Sigmoid colon (tissue), 7 donors: ENCODE measurements around the gene SFMBT2. TPM values are rescaled to one million over a fixed set of nuclear protein-coding genes. Genes with fewer than 3 reads are reported as not detected.
A peak's percentile ranks its signal among the peaks of the same experiment; 100 is the strongest.

ENCODE experiments used
- DNase-seq: peaks from one replicate; pipeline ENCODE4 v3.0.0-alpha.2; 2019
- H3K27ac ChIP-seq, 4 donors: fragments of 200-600 bp; sonication (generic); one replicate each; pipeline ENCODE4 v1.5.1; 2016 to 2019; ENCODE audit warnings: mild to moderate bottlenecking in 1 of 4
- H3K27me3 ChIP-seq, 3 donors: fragments of 200-600 bp; sonication (generic); one replicate each; pipeline ENCODE4 v1.5.1; 2019; ENCODE audit warnings: mild to moderate bottlenecking in 1 of 3
- H3K36me3 ChIP-seq, 4 donors: fragments of 200-600 bp; sonication (generic); one replicate each; pipeline ENCODE4 v1.5.1; 2016 to 2019
- H3K4me1 ChIP-seq, 4 donors: fragments of 200-600 bp; sonication (generic); one replicate each; pipeline ENCODE4 v1.5.1; 2017 to 2019
- H3K4me3 ChIP-seq, 4 donors: fragments of 200-600 bp; sonication (generic); one replicate each; pipeline ENCODE4 v1.5.1; 2017 to 2019; ENCODE audit warnings: mild to moderate bottlenecking in 2 of 4, moderate library complexity in 1 of 4
- H3K9me3 ChIP-seq, 4 donors: fragments of 200-600 bp in 3 of 4; sonication (generic) in 3 of 4; one replicate each; pipeline versions ENCODE4 v1.5.1 to v1.6.1; 2013 to 2019
- EP300 ChIP-seq, 4 donors: sonication (generic); formaldehyde crosslinking; IDR thresholded peaks; one replicate each; pipeline ENCODE4 v1.6.1; 2017; ENCODE audit warnings: antibody characterized with exemption in 4 of 4
- POLR2A ChIP-seq, 2 donors: fragments of 450-650 bp; IDR thresholded peaks; one replicate each; pipeline ENCODE4 v1.6.1; 2016; ENCODE audit warnings: antibody characterized with exemption in 2 of 2, mild to moderate bottlenecking in 2 of 2, moderate library complexity in 2 of 2
- POLR2AphosphoS5 ChIP-seq, 4 donors: sonication (generic); formaldehyde crosslinking; IDR thresholded peaks; one replicate each; pipeline ENCODE4 v1.6.1; 2017; ENCODE audit warnings: antibody characterized with exemption in 4 of 4
- WGBS, 2 donors: extraction: QIAGEN DNeasy Blood & Tissue Kit; methylation state at CpG; one replicate each; pipeline ENCODE4 v1.1.7; 2013; 5-methylcytosine and 5-hydroxymethylcytosine counted together
- intact Hi-C: fragments of 100-400 bp; cut with DNase I; formaldehyde crosslinking; loops from one replicate; pipeline ENCODE4 v1.15.1; 2023
- polyA plus RNA-seq, 3 donors: library from polyadenylated mRNA; stranded (reverse); fragments of 200-250 nt; gene quantifications; one replicate each; pipeline ENCODE4 v1.2.3, GENCODE V29; 2013
- total RNA-seq, 4 donors: library from RNA; depleted of rRNA; stranded (reverse); fragments of >200 nt; gene quantifications; one replicate each; pipeline ENCODE4 v1.1.0, GENCODE V29; 2016
- TF ChIP-seq, protein P1 (sequence below), 4 experiments: fragments of 450-650 bp in 3 of 4; fragments of 200-600 bp in 1 of 4; IDR thresholded peaks; one replicate each; pipeline ENCODE4 v1.5.1; 2016 to 2019; ENCODE audit warnings: antibody characterized with exemption in 4 of 4, mild to moderate bottlenecking in 3 of 4, moderate library complexity in 2 of 4
- donor health status: healthy with polysubstance abuse.
- donor health status: Bipolar disorder and iron deficiency.
- donor health status: healthy.

Gene SFMBT2
- total and polyA plus RNA-seq, 7 donors = 0.60 to 6.4 (median 4.2) TPM

DNA sequence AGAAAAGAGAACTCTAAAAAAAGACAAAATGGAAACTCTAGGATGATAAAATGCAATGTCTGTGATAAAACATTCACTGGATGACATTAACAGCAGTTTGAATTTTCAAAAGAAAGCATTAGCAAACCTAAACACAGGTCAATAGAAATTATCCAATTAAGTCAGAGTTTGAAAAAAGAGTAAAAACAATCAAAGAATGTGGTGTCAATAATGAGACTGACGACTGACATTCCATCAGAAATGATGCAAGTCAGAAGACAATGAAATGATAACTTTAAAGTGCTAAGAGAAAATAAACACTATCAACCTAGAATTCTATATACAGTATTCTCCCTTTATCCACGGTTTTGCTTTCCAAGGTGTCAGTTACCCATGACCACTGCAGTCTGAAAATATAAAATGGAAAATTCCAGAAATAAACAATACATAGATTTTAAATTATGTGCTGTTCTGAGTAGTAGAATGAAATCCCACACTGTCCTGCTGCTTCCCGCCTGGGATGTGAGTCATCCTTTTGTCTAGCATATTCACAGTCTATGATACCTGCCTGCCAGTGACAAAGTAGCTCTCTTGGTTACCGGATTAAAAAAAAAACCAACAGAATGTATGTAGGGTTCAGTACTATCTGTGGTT, 38.3 kb upstream of the SFMBT2 start:
- DNase-seq = no peak
- WGBS, 2 donors = 74 to 83% methylated on average over 4 of the region's 4 CpGs
- intact Hi-C loops = no loop called here
- Histone ChIP-seq H3K4me1 (no peaks in the 10 kb centered on the region), H3K9me3 (peaks cover 0 to 5% (median 0%) of the 10 kb centered on the region in 4 donors), H3K27ac (no peak overlapping the region), H3K4me3 (no peak overlapping the region), H3K27me3 (peaks cover 0 to 5% (median 0%) of the 10 kb centered on the region in 3 donors), H3K36me3 (no peaks in the 10 kb centered on the region)
- TF ChIP-seq EP300 (IDR thresholded peaks at IDR 0.05) = no peak

DNA sequence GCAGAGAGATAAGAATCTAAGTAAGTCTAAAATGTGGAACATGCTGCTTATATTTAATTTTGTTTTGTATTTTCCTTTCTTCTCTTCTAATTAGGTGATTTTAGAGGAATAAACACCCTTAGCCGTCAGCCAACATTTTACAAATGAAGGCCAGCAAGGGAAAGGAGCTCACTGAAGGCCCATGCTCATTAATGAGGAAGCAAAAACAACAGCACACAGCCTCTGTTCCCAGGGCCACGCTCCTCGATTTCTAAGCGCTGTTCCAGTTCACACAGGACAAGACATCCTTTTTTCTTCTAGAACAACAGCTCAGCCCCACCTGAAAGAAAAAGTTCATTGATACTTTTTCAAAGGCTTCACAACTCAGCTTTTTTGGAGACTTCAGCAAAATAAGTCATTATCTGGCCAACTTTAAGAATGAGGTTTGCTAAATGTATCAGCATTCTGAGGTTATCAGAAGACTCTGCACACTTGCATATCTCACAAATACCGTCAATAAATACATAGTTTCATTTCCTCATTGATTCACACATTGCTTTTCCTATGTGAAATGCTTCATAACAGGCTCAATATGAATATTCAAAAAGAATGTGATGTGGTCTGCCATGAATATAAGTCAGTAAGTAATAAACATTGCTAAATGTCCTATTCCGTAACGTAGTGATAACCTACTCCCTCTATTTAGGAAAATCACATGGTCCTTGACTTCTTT, 34.8 kb upstream of the SFMBT2 start:
- Histone ChIP-seq H3K4me3 (no peak overlapping the region), H3K27ac (no peak overlapping the region), H3K4me1 (no peaks in the 10 kb centered on the region), H3K9me3 (peaks cover 0 to 5% (median 0%) of the 10 kb centered on the region in 4 donors), H3K36me3 (no peaks in the 10 kb centered on the region), H3K27me3 (peaks cover 0 to 14% (median 8%) of the 10 kb centered on the region in 3 donors)
- DNase-seq = no peak
- no peak for TF ChIP-seq EP300 (IDR thresholded peaks at IDR 0.05)
- TF ChIP-seq POLR2AphosphoS5 (IDR thresholded peaks at IDR 0.05) = no peak
- no peak for TF ChIP-seq POLR2A (IDR thresholded peaks at IDR 0.05)
- TF ChIP-seq, protein P1, sequence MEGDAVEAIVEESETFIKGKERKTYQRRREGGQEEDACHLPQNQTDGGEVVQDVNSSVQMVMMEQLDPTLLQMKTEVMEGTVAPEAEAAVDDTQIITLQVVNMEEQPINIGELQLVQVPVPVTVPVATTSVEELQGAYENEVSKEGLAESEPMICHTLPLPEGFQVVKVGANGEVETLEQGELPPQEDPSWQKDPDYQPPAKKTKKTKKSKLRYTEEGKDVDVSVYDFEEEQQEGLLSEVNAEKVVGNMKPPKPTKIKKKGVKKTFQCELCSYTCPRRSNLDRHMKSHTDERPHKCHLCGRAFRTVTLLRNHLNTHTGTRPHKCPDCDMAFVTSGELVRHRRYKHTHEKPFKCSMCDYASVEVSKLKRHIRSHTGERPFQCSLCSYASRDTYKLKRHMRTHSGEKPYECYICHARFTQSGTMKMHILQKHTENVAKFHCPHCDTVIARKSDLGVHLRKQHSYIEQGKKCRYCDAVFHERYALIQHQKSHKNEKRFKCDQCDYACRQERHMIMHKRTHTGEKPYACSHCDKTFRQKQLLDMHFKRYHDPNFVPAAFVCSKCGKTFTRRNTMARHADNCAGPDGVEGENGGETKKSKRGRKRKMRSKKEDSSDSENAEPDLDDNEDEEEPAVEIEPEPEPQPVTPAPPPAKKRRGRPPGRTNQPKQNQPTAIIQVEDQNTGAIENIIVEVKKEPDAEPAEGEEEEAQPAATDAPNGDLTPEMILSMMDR (IDR thresholded peaks at IDR 0.05) = no peak
- 74 to 85% methylated on average over 7 of the region's 7 CpGs for WGBS, 2 donors
- intact Hi-C loops = no loop called here

DNA sequence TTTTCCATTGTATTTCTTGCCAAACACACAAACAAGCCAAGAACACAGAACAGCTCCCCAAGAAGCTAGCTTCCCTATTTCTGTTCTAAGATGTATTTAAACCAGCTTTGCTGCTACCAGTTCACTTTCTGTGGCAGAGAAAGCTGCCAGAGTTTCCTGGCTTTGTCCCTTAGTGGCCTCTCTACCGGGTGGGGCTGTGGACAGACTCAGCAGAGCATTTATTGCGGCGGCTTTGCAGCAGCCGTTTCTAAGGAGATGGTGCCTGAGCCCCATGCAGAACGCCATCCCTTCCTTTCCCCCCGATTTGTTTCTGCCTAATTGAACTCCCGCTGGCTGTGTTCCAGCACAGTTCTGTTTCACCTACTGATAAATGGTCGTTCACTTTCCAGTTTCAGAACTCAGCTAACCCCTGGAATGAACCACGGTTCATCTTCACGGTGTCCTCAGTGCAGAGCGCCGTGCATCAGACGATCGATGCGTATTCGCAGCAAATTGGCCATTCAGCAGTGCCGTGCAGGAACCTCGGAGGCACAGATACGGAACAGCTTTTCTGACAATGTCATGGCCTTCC, 33.8 kb upstream of the SFMBT2 start:
- H3K36me3 ChIP-seq = no peaks in the 10 kb centered on the region
- H3K9me3 ChIP-seq = peaks cover 0 to 4% (median 0%) of the 10 kb centered on the region in 4 donors
- DNase-seq = no peak
- TF ChIP-seq POLR2A (IDR thresholded peaks at IDR 0.05) (no peak), EP300 (IDR thresholded peaks at IDR 0.05) (no peak)
- TF ChIP-seq, protein P1 (IDR thresholded peaks at IDR 0.05) = no peak
- intact Hi-C loops = no loop called here
- peak overlapping the region in 1 of 4 donors; percentile 32 for H3K27ac ChIP-seq
- H3K27me3 ChIP-seq = peaks cover 0 to 21% (median 10%) of the 10 kb centered on the region in 3 donors
- H3K4me3 ChIP-seq = no peak overlapping the region
- 60% methylated on average over 19 of the region's 19 CpGs for WGBS, 2 donors
- H3K4me1 ChIP-seq = peaks cover 0 to under 1% (median 0%) of the 10 kb centered on the region in 4 donors

DNA sequence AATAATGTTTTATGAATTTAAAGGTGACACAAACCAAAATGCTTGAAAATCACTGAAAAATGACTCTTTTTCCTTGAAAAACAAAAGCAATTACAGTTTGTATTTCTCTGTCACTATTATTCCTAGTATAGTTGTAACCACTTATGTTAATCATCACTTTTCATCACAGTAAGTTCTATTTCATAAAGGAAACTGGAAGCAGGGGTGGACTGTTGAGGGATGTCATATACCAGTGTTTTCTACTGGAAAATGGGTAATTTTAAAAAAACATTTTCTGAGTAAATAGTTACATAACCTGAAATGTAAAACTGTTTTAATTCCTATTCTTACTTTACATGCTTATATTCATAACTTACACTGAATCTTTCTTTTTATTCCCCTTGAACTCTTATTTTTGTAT, 32.2 kb upstream of the SFMBT2 start:
- H3K36me3 ChIP-seq = no peaks in the 10 kb centered on the region
- H3K27ac ChIP-seq = no peak overlapping the region
- DNase-seq = no peak
- H3K9me3 ChIP-seq = no peaks in the 10 kb centered on the region
- TF ChIP-seq POLR2AphosphoS5 (IDR thresholded peaks at IDR 0.05) (no peak), POLR2A (IDR thresholded peaks at IDR 0.05) (no peak), EP300 (IDR thresholded peaks at IDR 0.05) (no peak)
- TF ChIP-seq, protein P1 (IDR thresholded peaks at IDR 0.05) = no peak
- peaks cover 0 to 13% (median 9%) of the 10 kb centered on the region in 4 donors for H3K4me1 ChIP-seq
- intact Hi-C loops = no loop called here
- no peak overlapping the region for H3K4me3 ChIP-seq
- H3K27me3 ChIP-seq = peaks cover 0 to 33% (median 13%) of the 10 kb centered on the region in 3 donors

DNA sequence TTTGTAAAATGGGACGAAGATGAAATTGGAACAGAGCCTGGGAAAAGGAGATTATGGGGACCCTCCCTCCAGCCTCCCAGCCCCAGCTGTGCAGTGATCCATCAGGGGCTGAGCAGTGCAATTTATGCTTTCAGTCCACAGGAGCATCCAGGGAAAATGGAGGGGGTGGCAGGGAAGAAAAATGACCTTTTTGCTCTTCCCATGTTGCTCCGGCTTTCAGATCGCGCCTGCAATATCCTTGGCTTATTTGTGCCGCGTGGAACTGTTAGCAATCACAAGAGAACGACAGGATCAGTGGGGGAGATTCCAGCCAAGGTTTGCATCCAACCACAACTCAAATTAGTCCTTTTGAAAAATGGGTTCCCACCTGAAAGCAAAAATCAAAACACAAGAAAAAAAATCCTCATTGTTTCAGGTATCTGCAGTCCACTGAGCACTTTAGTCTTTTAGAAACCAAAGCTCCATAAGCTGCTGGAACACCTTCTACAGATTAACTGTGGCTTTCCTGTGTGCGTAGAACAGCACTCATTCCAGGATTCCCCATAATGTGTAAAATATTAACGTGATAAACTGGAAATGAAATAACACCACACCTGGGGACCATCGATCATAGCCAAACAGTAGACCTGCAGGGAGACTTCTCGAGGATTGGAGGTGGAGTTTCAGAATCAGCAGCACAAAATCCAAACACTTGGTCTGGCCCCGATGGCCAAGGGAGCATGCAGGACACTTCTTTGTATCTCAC, 30.7 kb upstream of the SFMBT2 start:
- intact Hi-C loops = no loop called here
- H3K4me1 ChIP-seq = peaks cover 0 to 13% (median 9%) of the 10 kb centered on the region in 4 donors
- H3K27me3 ChIP-seq = peaks cover 0 to 46% (median 19%) of the 10 kb centered on the region in 3 donors
- no peaks in the 10 kb centered on the region for H3K36me3 ChIP-seq
- WGBS, 2 donors = 77 to 85% methylated on average over 12 of the region's 12 CpGs
- DNase-seq = no peak
- no peaks in the 10 kb centered on the region for H3K9me3 ChIP-seq
- H3K27ac ChIP-seq = no peak overlapping the region
- TF ChIP-seq EP300 (IDR thresholded peaks at IDR 0.05) (no peak), POLR2A (IDR thresholded peaks at IDR 0.05) (no peak), POLR2AphosphoS5 (IDR thresholded peaks at IDR 0.05) (no peak)
- TF ChIP-seq, protein P1 (IDR thresholded peaks at IDR 0.05) = no peak
- no peak overlapping the region for H3K4me3 ChIP-seq
